Jurkat, Clone E6-1 (cell line): Measurements from ENCODE around the gene AUTS2.

ENCODE experiments used
- DNase-seq: peaks from one replicate; pipeline ENCODE4 v3.0.0-alpha.2; 2011; ENCODE audit warnings: low read depth, low spot score
- H3K4me3 ChIP-seq: 2 replicates; pipeline ENCODE4 v1.5.1; 2011; ENCODE audit warnings: mild to moderate bottlenecking, low read length, control low read depth, moderate library complexity

The AUTS2 gene

DNA sequence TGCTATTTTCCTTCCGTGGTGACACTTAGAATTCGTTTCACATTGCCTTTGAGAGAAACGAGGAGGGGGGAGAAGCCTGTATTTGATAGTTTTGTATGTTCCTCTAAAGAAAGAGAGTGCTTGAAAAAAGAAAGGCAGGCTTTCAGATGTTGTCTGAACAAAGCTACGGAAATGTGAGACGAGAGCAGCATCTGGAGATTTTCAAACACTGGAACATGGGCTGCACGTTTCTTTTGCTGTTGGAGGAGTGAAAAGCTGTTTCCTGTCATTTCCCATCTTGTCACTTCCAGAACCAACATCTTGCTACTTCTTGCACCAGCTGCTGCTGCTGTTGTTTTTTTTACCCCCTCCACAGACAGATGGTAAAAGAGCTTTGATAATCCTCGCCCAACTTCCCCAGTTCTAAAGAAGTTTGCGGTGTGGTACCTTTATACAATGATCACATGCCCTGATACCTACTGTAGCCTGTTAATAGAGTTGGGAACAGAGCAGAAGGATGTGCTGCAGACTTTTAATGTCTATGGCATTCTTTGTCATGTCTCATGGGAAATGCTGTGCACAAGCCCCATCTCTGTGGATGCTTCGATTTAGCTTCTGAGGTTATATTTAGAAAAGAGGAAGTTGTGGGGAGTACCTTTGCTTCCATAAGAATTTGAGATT is 408.1 kb downstream of the AUTS2 start:
- peak overlapping the region; percentile 9 for H3K4me3 ChIP-seq
- peak; percentile 96 for DNase-seq

GRCh38 chr7:70008466-70008865 is 410.2 kb downstream of the AUTS2 start:
- DNase-seq: no peak
- no peak overlapping the region for H3K4me3 ChIP-seq

DNA sequence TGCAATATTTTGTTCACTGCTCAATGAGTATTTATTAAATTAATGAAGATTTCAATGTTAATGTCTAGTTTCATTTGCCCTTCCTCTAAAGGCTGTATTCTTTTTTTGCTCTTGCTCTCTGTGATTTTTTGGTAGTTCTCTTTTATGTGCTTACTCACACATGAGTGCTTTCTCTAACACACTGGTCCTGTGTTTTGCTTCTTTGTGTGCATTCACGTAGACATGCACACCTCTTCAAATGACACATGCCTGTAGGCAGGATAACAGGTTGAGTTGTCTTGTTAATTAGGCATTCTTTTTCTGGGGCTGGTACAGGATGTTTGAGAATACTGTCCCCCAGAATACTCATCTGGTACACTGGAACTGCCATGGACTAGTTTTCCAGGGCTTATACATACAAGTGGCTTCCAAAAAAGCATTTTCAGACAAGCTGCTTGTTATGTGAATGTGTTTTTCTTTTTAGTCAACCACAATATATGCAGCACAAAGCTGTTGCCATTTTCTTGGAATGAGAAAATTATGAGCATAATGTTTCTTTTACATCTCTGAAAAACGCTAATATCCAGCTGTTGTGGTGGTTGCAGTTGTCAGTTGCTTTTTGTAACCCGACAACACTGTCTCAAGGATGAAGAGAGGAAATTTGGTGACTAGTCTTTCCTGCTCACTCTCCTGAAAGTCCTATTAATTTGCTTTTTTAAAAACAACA is 416.4 kb downstream of the AUTS2 start:
- H3K4me3 ChIP-seq: no peak overlapping the region
- DNase-seq: no peak

DNA sequence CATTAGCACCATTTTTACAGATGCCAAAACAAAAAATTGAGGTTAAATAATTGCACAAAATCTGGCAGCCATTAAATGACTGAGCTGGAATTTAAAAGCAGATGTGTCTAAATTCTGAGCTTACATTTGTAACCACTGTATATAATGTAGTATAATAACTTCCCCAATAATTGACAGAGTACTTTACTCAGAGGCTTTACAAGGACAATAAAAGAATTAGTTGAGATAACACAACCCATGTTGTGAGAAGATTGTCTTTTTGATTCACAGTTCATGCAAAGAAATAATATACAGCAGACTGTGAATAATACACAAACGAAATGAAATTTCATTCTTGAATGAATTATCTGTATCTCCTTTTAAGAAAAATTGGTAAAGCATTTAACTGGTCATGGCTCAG is 417.1 kb downstream of the AUTS2 start:
- no peak overlapping the region for H3K4me3 ChIP-seq
- no peak for DNase-seq

GRCh38 chr7:70016044-70016770 is 417.9 kb downstream of the AUTS2 start:
- H3K4me3 ChIP-seq: no peak overlapping the region
- DNase-seq: no peak

DNA sequence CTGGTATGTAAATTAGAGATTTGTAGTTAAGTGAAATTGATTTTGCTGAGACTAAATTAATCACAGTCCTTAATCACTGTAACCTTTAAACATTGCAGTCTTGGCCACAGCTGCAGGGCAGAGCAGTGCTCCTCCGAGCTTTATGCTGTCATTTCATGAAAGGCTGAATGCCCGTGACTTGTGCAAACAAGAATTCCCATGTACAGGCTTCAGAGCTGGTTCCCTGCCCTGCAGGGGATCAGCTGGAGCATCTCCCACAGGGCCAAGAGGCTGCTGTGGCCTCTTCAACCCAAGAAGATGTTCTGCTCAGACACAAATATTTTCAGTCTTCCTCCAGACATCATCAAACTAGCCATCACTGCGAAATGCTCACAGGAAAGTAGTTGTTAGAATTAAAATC is 419.1 kb downstream of the AUTS2 start:
- H3K4me3 ChIP-seq: no peak overlapping the region
- no peak for DNase-seq

DNA sequence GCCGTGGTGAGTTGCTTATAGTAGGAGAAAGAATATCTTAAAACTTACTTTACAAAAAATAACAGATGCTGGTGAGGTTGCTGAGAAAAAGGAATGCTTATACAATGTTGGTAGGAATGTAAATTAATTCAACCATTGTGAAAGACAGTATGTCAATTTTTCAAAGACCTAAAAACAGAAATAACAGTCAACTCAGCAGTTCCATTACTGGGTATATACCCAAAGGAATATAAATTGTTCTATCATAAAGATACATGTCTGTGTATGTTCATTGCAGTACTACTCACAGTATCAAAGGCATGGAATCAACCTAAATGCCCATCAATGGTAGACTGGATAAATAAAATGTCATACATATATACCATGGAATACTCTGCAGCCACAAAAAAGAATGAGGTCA is 420.4 kb downstream of the AUTS2 start:
- no peak overlapping the region for H3K4me3 ChIP-seq
- DNase-seq: no peak

DNA sequence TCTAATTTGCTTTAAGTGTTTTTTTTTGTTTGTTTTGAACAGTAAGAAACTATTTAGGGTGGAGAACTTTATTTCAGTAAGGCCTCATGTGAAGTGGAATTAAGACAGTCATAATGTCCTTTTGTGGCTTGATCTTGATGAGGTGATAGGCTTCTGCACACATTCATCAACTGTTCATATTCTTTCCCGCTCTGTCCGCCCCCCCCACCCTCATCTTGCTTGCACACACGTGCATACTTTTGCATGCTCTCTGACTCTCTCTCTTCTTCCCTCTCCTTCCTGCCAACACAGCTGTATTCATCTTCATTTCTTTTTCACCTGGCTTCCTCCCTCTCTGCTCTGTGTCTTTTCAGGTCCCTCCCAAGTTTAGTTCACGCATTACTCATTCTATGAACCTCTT is 429.6 kb downstream of the AUTS2 start:
- H3K4me3 ChIP-seq: no peak overlapping the region
- no peak for DNase-seq

DNA sequence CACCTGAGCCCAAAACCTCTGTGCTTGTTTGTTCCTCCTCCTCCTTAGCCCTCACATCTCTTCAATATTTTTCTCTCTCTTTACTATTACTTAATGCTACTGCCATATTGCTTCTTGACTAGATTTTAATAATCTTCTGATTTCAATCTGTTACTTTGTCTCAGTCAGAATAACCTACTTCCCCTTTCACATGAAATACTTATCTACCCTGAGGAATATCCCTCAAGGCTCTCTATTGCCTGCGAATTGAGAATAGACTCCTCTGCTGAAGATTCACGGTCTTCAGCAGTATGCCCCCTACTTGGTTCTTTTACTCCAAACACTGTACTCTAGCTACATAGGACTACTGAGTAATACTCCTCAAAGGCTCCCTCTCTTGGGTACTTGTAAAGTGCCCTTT is 430.3 kb downstream of the AUTS2 start:
- H3K4me3 ChIP-seq: no peak overlapping the region
- no peak for DNase-seq

- H3K4me3 ChIP-seq: no peak overlapping the region
Observed at GRCh38 chr7:70029993-70030392, 431.7 kb downstream of the AUTS2 start.

GRCh38 chr7:70030745-70031144 is 432.5 kb downstream of the AUTS2 start:
- no peak overlapping the region for H3K4me3 ChIP-seq
- no peak for DNase-seq

More at GRCh38 chr7:70029993-70030392, 431.7 kb downstream of the AUTS2 start:
- DNase-seq: no peak

DNA sequence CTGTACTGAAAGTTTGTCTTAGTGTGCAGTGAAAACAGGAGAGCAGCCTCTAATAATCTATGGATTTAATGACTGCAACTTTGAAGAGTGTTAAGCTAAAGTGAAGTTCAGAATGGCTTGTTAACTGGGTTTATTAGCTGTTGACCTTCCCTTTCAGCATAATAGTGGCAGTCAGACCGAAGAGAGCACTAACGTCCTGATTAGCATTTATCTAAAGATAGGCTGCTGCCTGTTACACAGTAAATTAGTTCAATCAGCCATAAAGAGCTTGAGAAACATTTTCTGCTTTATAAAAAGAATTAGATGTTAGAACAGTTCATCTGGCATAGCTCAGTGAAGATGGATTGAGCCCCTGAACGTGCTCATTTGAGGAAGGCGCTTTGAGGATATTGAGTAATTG is 433.0 kb downstream of the AUTS2 start:
- H3K4me3 ChIP-seq: no peak overlapping the region
- no peak for DNase-seq

DNA sequence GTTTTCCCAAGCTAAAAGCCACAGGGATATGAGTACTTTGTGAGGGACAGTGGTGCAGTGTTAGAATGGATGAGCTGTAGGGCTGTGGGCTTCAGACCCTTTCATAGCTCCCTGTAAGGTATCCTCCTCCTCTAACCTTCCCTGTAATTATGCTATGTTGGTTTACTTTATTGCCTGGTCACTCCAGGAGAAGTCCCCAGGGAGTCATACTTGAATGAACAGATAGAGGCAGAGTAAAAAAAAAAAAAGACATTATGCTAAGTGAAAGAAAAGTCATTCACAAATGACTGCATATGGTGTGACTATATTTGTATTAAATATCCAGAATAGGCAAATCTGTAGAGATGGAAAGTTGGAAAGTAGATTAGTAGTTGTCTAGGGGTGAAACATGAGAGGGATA is 434.4 kb downstream of the AUTS2 start:
- DNase-seq: no peak
- no peak overlapping the region for H3K4me3 ChIP-seq

DNA sequence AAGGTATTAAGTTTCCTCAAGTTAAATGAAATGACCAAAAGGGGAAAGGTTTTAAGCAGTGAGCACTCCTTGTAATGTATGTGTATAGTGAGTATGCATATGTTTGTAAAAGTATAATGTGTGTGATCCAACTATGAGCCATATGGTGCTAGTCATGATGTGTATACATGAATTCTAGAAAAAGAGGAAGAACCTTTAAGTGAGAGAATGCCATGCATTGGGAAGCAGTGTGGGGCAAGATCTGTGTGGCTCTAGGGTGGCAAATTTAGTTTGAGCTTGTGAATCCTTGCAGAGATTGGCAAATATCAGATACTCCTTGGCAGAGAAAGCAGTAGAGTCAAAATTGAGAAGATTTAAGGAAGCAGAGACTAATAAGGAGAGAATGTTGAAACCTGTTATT is 435.0 kb downstream of the AUTS2 start:
- no peak overlapping the region for H3K4me3 ChIP-seq
- DNase-seq: no peak

DNA sequence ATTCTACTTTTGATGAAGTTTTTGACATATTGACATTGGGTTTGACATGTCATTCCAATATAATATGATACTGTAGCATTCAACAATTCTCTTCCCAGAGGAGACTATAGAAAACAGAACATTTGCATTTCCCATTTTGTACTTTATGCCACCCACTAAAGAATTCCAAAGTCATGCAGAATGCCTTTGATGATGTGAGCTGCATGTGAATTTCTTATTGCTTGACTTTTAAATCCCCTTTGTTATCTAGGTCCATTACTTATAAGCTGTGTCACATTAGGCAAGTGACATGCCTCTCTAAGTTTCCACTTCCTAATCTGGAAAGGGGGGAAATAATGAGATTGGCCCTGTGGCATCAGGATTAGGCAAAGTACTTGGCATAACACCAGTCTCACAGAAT is 436.7 kb downstream of the AUTS2 start:
- DNase-seq: no peak
- no peak overlapping the region for H3K4me3 ChIP-seq

- no peak for DNase-seq
- H3K4me3 ChIP-seq: no peak overlapping the region
Observed at GRCh38 chr7:70035519-70035918, 437.2 kb downstream of the AUTS2 start.

DNA sequence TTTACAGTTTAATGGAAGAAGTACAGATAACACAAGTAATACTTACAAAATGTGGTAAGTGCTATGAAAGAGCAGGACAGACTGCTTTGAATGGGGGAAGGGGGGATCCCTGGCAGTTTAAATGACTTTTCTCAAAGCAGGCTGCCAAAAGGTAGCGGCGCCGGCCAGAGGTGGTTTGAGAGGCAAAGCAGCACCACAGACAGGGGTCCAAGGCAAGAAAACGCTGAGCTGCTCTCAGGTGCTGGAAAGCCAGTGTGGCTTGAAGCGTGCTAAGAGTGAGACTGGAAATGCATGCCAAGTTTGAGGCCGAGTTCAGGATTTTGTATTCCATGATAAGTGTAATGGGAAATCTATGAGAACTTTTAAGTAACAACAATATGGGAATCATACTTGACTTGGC is 437.7 kb downstream of the AUTS2 start:
- DNase-seq: no peak
- no peak overlapping the region for H3K4me3 ChIP-seq

DNA sequence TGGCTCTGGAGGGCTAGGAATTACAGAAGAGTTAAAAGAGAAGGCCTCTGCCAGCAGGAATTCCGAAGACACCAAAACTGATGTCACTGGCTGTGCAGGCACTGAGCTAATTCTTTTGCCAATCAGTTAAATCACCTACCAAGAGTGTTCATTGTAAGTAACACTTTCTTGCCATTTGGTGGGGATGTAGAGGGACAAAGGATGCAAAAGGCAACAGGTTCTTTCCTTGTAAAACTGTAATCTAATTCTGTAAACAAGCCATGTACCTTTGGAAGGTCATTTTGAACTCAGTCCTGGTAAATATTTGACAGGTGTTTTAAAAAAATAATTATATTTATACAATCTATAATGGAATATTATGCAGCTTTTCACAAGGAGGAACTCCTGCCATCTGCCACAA is 438.4 kb downstream of the AUTS2 start:
- no peak for DNase-seq

DNA sequence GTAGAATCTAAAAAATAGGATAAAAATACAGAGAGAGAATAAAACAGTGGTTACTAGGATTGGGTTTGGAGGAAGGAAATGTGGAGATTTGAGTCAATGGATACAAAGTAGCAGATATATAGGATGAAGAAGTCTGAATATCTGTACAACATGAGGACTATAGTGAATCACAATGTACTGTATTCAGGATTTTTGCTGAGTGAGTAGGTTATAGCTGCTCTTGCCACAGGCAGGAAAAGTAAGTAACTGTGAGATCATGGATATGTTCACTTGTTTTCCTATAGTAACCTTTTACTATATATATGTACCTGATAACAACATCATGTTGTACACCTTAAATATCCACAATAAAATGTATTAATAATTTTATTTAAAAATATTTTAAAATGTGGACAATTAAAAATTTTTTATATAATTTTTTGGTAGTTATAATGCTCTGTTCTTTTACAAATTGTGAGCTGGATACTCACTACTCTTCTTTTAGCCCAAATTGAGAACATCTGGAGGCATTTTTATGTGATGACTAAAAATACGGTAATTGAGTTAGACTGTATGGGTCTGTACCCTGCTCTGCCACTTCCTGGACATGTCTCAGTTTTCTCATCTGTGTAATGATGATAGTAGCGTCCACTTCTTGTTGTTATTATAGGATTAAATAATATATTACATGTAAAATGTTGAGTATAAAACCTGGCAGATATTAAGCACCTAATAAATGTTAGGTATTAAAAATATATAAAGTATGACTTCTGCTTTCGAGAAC is 439.1 kb downstream of the AUTS2 start:
- DNase-seq: no peak
- H3K4me3 ChIP-seq: no peak overlapping the region

More for the DNA sequence above, 438.4 kb downstream of the AUTS2 start:
- H3K4me3 ChIP-seq: no peak overlapping the region

DNA sequence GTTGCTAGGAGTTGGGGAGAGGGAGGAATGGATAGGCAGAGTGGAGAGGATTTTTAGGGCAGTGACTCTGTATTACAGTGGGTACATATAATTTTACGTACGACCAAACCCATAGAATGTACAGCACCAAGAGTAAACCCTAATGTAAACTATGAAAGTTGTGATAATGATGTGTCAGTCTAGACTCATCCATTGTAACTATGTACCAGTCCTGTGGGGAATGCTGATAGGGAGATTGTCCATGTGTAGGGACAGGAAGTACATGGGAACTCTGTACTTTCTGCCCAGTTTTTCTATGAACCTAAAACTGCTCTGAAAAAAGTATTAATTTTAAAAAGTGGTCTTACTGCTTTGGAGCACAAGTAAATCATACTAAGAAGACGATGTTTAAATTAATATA is 441.8 kb downstream of the AUTS2 start:
- H3K4me3 ChIP-seq: no peak overlapping the region
- DNase-seq: no peak
